KG1 (cell line): ENCODE measurements around the gene KIFC3.
"Not testable (repeated sequence)": the region's sequence is repeated elsewhere in the genome, so short reads cannot be mapped to it uniquely, and the experiment has no call there.

Experiments
- DNase-seq: peaks from one replicate; lab custom pipeline; 2025; lab: John Stamatoyannopoulos, UW

The KIFC3 gene

GRCh38 chr16:57753448-57754353, 48.6 kb downstream of the KIFC3 start:
- no peak for DNase-seq

DNA sequence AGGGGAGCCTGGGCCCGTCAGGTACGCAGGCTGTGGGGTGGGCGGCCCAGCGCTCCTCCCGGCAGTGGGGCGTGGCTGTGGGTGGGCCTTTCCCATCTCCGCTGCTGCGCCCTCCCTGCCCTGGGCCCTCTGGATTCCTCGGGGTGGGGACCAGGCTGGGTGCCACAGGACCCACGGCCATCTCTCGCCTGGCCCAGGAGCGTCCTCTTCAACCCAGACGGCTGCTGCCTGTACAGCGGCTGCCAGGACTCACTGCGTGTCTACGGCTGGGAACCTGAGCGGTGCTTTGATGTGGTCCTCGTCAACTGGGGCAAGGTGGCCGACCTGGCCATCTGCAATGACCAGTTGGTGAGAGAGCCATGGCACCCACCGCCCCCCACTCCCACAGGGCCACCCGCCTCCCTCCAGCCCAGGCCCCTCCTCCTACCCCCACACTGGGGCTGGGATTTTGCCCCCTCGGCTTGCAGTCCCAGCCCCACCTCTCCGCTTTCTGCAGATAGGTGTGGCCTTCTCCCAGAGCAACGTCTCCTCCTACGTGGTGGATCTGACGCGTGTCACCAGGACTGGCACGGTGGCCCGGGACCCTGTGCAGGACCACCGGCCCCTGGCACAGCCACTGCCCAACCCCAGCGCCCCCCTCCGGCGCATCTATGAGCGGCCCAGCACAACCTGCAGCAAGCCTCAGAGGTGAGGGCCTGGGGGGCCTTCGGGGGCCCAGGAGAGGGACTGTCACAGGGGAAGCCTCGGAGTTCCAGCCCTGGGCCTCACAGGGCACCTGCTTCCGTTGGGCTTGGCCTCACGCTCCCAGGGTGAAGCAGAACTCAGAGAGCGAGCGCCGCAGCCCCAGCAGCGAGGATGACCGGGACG, 49.5 kb downstream of the KIFC3 start:
- no peak for DNase-seq

DNA sequence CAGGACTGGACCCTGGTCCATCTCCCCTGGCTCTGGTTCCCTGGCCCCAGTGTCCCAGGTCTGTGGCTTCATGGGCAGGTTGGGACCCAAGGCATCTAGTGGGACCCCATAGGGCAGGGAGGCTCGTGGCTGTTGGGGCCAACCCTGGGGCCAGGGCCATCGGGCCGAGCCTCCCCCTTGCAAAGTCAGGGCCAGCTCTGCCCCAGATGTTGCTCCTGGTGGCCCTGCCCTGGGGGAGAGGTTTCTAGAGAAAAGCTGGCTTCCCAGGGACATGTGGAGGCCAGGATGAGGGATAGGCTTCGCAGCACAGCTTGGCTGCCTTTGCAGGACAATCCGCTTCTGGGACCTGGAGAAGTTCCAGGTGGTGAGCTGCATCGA, 50.1 kb downstream of the KIFC3 start:
- DNase-seq = no peak

GRCh38 chr16:57751539-57752202, 50.6 kb downstream of the KIFC3 start:
- DNase-seq = no peak

DNA sequence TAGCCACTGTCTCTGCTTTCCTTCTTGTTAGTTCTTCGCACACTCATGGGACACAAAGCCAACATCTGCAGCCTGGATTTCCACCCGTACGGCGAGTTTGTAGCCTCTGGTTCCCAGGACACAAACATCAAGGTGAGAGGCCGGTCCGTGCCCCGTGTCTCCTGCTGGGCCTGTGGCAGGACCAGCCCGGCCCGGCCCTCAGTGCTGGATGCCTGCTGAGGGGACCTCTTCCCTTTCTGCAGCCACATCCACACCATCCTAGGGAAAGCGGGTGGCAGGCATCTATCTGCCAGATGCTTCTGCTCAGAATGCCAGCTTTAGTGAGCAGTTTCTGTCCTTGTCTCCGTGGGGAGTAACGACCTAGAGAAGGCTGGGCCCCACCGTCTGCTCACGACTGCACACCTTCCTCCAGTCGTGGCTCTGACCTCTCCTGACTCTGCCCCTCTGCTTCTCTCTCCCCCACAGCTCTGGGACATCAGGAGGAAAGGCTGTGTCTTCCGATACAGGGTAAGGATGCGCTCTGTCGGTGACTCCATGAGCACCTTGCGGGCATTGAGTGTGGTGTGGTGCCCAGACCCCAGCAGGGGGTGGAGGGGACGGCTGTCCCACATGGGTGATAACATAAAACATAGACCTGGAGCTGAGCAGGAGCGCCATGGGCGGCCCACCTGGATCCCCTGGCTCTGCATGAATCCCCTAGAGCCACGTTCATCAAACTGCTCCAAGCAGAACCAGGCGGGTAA, 51.3 kb downstream of the KIFC3 start:
- no peak for DNase-seq

GRCh38 chr16:57749856-57750452, 52.3 kb downstream of the KIFC3 start:
- DNase-seq = no peak

DNA sequence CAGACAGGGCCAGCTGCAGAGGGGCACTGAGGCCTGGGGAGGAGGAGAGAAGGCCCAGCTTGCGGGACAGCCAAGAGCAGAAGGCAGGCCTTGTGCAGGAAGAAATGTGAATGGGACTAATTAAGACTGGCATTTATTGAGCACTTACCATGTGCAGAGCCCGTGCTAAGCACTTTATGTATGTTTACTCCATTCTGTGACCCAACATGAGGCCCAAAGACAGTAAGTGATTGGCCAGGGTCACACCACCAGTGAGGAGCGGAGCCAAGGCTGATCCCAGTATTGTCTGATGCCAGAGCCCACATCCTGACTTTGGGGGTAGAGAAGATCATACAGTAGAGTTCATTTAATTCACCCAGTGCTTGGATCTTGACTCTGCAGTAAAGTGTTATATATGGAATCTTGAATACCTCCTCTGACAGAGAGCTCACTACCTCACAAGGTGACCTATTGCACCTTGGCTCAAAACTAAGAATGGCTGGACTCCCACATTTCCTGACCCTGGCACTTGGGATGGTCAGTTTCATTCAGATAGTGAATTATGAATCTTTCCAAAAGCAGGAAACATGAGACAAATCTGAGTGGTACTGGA, 53.1 kb downstream of the KIFC3 start:
- no peak for DNase-seq

DNA sequence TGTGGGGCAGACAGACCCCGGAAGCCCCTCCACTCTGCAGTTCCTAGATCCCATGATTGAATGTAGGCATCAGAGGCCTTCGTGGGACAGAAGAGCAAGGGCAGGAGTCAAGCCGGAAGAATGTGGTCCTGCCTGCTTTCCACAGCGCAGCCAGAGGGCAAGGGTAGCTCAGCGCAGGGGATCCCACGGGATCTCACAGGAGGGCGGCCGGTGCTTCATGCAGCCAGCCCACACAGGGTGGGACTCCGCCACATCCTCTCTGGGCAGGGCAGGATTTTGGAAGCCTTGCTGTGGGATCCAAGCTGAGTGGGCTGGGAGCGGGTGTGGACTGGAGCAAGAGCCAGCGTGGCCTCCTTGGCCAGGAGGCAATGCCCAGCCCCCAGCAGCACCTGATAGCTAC, 53.7 kb downstream of the KIFC3 start:
- no peak for DNase-seq

GRCh38 chr16:57747996-57748395, 54.3 kb downstream of the KIFC3 start:
- no peak for DNase-seq

DNA sequence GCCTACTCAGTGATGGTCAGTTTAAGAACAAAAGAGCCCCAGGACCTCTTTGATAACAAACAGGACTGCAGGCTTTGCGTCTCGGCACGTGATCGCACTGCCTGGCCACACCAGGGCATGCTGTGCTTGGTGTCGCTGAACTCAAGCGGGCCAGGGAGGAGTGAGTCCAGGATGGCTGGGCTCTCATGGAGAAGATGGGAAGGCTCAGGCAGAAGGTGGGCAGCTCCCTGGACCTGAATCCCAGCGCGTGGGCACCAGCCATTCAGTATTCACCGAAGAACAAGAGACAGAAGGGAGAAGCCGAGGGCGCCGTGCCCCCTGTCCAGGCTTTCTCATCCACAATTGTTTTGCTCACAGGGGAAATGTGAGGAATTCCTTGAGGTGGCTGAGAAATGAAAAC, 54.8 kb downstream of the KIFC3 start:
- DNase-seq = no peak

- no peak for DNase-seq
Observed at GRCh38 chr16:57747091-57747490, 55.2 kb downstream of the KIFC3 start.

- DNase-seq = not testable (repeated sequence)
Observed at GRCh38 chr16:57746316-57746715, 56.0 kb downstream of the KIFC3 start.

GRCh38 chr16:57745768-57746167, 56.5 kb downstream of the KIFC3 start:
- DNase-seq = no peak

DNA sequence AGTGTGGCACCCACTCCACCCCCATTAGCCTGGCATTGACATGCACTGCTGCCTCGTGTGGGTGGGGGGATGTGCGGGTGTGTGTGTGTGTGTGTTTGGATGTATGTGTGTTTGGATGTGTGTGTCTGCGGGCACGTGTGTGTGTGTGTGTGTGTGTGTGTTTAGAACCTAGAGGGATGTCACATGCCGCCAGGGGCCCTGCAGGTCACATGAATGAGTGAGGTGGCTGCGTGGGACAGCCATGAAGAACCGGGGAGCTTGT, 57.7 kb downstream of the KIFC3 start:
- DNase-seq = no peak

- no peak for DNase-seq
Observed at GRCh38 chr16:57743886-57744641, 58.2 kb downstream of the KIFC3 start.

DNA sequence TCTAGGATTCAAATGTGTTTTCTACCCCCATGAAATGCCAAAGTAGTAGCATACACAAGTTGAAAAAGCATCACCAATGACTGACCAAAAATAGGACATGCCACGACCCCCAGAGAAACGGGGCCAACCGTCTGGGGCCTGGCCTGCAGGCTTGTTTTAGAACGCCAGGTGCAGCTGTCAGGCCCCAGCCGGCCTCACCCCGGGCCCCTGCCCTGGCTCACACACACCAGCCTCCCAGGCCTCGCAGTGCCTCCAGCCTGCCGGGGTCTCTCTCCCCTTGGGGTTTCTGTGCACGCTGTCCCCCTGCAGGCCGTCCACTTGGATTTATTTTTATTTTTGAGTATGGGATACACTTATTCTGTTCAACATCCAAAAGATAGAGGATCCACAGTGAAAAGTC, 58.8 kb downstream of the KIFC3 start:
- DNase-seq = no peak

DNA sequence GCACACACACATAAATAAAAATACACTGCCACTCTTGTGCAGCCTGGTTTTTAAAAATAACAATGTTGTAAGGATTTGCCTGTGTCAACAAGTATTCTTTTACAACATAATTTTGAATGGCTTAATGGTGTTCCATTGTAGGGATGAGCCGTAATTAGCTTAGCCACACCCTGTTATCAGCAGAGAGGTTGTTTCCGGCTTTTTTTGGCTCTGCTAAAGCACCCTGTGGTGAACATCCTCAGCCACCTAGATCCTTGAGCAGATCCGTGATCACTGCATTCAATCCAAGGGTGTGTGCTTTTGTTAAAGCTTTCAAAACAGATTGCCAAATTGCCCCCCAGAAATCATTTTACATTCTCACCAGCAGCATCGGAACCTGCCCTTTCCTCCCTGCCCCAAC, 59.7 kb downstream of the KIFC3 start:
- DNase-seq = no peak

GRCh38 chr16:57741660-57742191, 60.6 kb downstream of the KIFC3 start:
- DNase-seq = no peak

DNA sequence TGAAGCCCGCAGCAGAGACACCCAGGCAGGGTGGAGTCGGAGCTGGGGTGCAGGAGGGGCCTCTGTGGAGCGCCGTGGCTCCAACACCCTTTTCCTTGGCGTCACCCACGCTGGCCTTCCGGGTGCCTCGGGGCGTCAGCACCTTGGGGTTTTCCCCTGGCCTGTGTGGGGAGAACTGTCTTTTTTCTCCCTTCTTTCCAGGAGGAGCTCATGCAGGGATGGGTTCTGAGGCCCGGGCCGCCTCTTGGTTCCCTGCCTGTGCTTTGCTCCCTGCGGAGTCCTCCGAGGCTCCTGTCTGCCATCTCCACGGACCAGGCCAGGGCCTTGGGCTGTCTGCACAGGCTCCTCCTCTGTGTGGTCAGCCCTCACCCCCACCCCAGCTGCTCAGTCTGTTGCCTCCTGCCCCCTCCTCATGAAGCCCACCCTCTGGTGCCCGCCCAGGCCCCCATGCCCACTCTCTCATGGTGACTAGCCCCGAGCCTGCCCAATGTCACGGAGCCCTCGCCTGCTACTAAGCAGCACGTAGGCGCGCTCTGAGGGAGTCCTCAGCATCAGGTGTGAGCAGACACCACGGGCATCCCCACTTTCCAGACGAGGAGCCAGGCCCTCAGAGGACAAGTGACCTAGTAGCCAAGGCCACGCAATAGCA, 61.7 kb downstream of the KIFC3 start:
- no peak for DNase-seq
